ENCODE results near the gene METTL17. TPM values are rescaled to one million over a fixed set of nuclear protein-coding genes. Genes with fewer than 3 reads are reported as not detected.

Gene METTL17
- total RNA-seq, 1 experiment from 2014 or later, result 39.6 TPM

- Histone ChIP-seq H3K4me3 (ENCODE audit: low read depth in 2 of 2, low read length in 2 of 2) (no peak overlapping the region; a peak in 1 of 4 replicates), H3K27me3 (ENCODE audit: control insufficient read depth, insufficient read depth, low read length) (peaks cover 2% of the 10 kb centered on the region; the same call in 1 of the 2 replicates), H3K36me3 (ENCODE audit: control insufficient read depth, insufficient read depth, low read length) (no peaks in the 10 kb centered on the region), H3K27ac (ENCODE audit: low read length) (no peak overlapping the region), H3K4me1 (ENCODE audit: control insufficient read depth, insufficient read depth, low read length) (no peaks in the 10 kb centered on the region; the same call in 1 of the 2 replicates), H3K9me3 (ENCODE audit: control insufficient read depth, insufficient read depth, low read depth, low read length) (no peaks in the 10 kb centered on the region)
- ATAC-seq (peak; percentile 53; the same call in 1 of the 2 replicates), DNase-seq (ENCODE audit: low read depth, low spot score) (no peak)
- intact Hi-C loops (cut with micrococcal nuclease; ENCODE audit: unreplicated experiment) (no loop called here), in situ Hi-C loops (cut with HindIII; ENCODE audit: low pct_unique_long_range_greater_than_20kb, low sequenced_read_pairs) (no loop called here)
- BruUV-seq (replicated peaks), result no TSS peak
- POLR2A ChIA-PET, result no interaction called here
- CTCF ChIA-PET, result no interaction called here
- TF ChIP-seq REST (IDR thresholded peaks at IDR 0.05; ENCODE audit: insufficient read depth in 1 of 2, low read depth in 2 of 2, low read length in 1 of 2) (no peak), SIN3A (IDR thresholded peaks at IDR 0.05; ENCODE audit: borderline replicate concordance, insufficient read depth, low read depth, low read length) (no peak), CTCF (IDR thresholded peaks at IDR 0.05) (no peak), TCF7L2 (IDR thresholded peaks at IDR 0.05; ENCODE audit: low read depth, low read length) (no peak), POLR2AphosphoS5 (IDR thresholded peaks at IDR 0.05; ENCODE audit: low read depth, low read length) (no peak)
These were observed 34.2 kb downstream of the METTL17 start for GRCh38 chr14:21023817-21024584.

GRCh38 chr14:21024585-21025370, 35.0 kb downstream of the METTL17 start, which contains the start of gene NDRG2:
Gene NDRG2, minus strand, starts transcription at chr14:21025061. Its CDS starts 1,746 bp downstream, at chr14:21023315.
- Histone ChIP-seq H3K4me3 (ENCODE audit: low read depth in 2 of 2, low read length in 2 of 2) (peak within 1 kb of the TSS; percentile 36 to 40), H3K27me3 (ENCODE audit: control insufficient read depth, insufficient read depth, low read length) (peaks cover 2% of the 10 kb centered on the region; the same call in 1 of the 2 replicates), H3K36me3 (ENCODE audit: control insufficient read depth, insufficient read depth, low read length) (no peaks in the 10 kb centered on the region), H3K27ac (ENCODE audit: low read length) (no peak within 1 kb of the TSS), H3K4me1 (ENCODE audit: control insufficient read depth, insufficient read depth, low read length) (no peaks in the 10 kb centered on the region; the same call in 1 of the 2 replicates), H3K9me3 (ENCODE audit: control insufficient read depth, insufficient read depth, low read depth, low read length) (no peaks in the 10 kb centered on the region)
- CTCF ChIA-PET, result no interaction called here
- in situ Hi-C loops (cut with HindIII; ENCODE audit: low pct_unique_long_range_greater_than_20kb, low sequenced_read_pairs), result no loop called here
- POLR2A ChIA-PET, result no interaction called here
- DNase-seq (ENCODE audit: low read depth, low spot score) (no peak), ATAC-seq (peak; percentile 60)
- TF ChIP-seq SIN3A (IDR thresholded peaks at IDR 0.05; ENCODE audit: borderline replicate concordance, insufficient read depth, low read depth, low read length) (no peak), REST (IDR thresholded peaks at IDR 0.05; ENCODE audit: insufficient read depth in 1 of 2, low read depth in 2 of 2, low read length in 1 of 2) (no peak), POLR2AphosphoS5 (IDR thresholded peaks at IDR 0.05; ENCODE audit: low read depth, low read length) (no peak), TCF7L2 (IDR thresholded peaks at IDR 0.05; ENCODE audit: low read depth, low read length) (no peak)
- no TSS peak for BruUV-seq (replicated peaks)
- intact Hi-C loops (cut with micrococcal nuclease; ENCODE audit: unreplicated experiment), result no loop called here

All from Panc1 (cell line).